Liver (tissue), 9 donors: Measurements from ENCODE around the gene TBC1D14. TPM values are rescaled to one million over a fixed set of nuclear protein-coding genes. Genes with fewer than 3 reads are reported as not detected.
A peak's percentile ranks its signal among the peaks of the same experiment; 100 is the strongest.

Experiments
- DNase-seq: peaks from one replicate; pipeline ENCODE4 v3.0.0-alpha.2; 2017; ENCODE audit warnings: low spot score
- H3K27ac ChIP-seq, 2 donors: one replicate each; pipeline ENCODE4 v1.7.0; 2013; ENCODE audit warnings: inconsistent platforms in 2 of 2, low read length in 2 of 2, control low read depth in 1 of 2, low read depth in 1 of 2, mild to moderate bottlenecking in 1 of 2
- H3K27me3 ChIP-seq, 4 donors: one replicate each; pipeline versions ENCODE4 v1.6.1 to v1.7.0; 2013; ENCODE audit warnings: low read length in 3 of 4, inconsistent platforms in 1 of 4, mild to moderate bottlenecking in 1 of 4, moderate library complexity in 1 of 4; ENCODE audit not compliant: control insufficient read depth in 4 of 4, insufficient read depth in 4 of 4
- H3K36me3 ChIP-seq, 4 donors: one replicate each; pipeline versions ENCODE4 v1.6.1 to v1.7.0; 2013; ENCODE audit warnings: low read length in 3 of 4, mild to moderate bottlenecking in 3 of 4, low read depth in 1 of 4, moderate library complexity in 1 of 4; ENCODE audit not compliant: control insufficient read depth in 4 of 4, insufficient read depth in 3 of 4
- H3K4me1 ChIP-seq, 4 donors: one replicate each; pipeline versions ENCODE4 v1.6.1 to v1.7.0; 2013; ENCODE audit warnings: low read length in 3 of 4, mild to moderate bottlenecking in 3 of 4, moderate library complexity in 1 of 4; ENCODE audit not compliant: control insufficient read depth in 4 of 4, insufficient read depth in 4 of 4
- H3K4me3 ChIP-seq, 3 donors: one replicate each; pipeline versions ENCODE4 v1.6.1 to v1.7.0; 2013; ENCODE audit warnings: low read length in 3 of 3, control low read depth in 1 of 3, low read depth in 1 of 3, mild to moderate bottlenecking in 1 of 3
- H3K9ac ChIP-seq, 2 donors: one replicate each; pipeline ENCODE4 v1.7.0; 2013; ENCODE audit warnings: low read length in 2 of 2, mild to moderate bottlenecking in 2 of 2, moderate library complexity in 2 of 2, control low read depth in 1 of 2, low read depth in 1 of 2
- H3K9me3 ChIP-seq, 4 donors: one replicate each; pipeline versions ENCODE4 v1.6.1 to v1.7.0; 2013; ENCODE audit warnings: low read length in 3 of 4; ENCODE audit not compliant: control insufficient read depth in 4 of 4
- ATF3 ChIP-seq: IDR thresholded peaks from 2 replicates; pipeline ENCODE4 v1.6.1; 2016; ENCODE audit warnings: antibody characterized with exemption
- CTCF ChIP-seq: fragments of 150-350 bp; IDR thresholded peaks from 2 replicates; pipeline ENCODE4 v1.5.1; 2017; ENCODE audit warnings: improper control_type of control experiment, low read depth, low read length; ENCODE audit not compliant: missing input control
- EGR1 ChIP-seq, 2 donors: IDR thresholded peaks; 2 replicates each; pipeline ENCODE4 v1.6.1; 2016 to 2018; ENCODE audit warnings: antibody characterized with exemption in 2 of 2, low read depth in 2 of 2
- FOXA1 ChIP-seq: IDR thresholded peaks from 2 replicates; pipeline ENCODE4 v1.6.1; 2016; ENCODE audit warnings: antibody characterized with exemption
- FOXA2 ChIP-seq: IDR thresholded peaks from 2 replicates; pipeline ENCODE4 v1.6.1; 2016; ENCODE audit warnings: antibody characterized with exemption
- GABPA ChIP-seq, 2 donors: IDR thresholded peaks in 1 of 2; conservative IDR thresholded peaks in 1 of 2; 2 replicates each; pipeline ENCODE4 v1.6.1; 2016; ENCODE audit warnings: antibody characterized with exemption in 2 of 2, mild to moderate bottlenecking in 1 of 2, moderate library complexity in 1 of 2
- HNF4A ChIP-seq, 2 donors: conservative IDR thresholded peaks; 2 replicates each; pipeline ENCODE4 v1.6.1; 2016; ENCODE audit warnings: antibody characterized with exemption in 2 of 2, mild to moderate bottlenecking in 2 of 2
- HNF4G ChIP-seq: IDR thresholded peaks from 2 replicates; pipeline ENCODE4 v1.6.1; 2016; ENCODE audit warnings: antibody characterized with exemption
- JUND ChIP-seq, 2 donors: IDR thresholded peaks; 2 replicates each; pipeline ENCODE4 v1.6.1; 2016; ENCODE audit warnings: antibody characterized with exemption in 2 of 2
- MAX ChIP-seq: IDR thresholded peaks from 2 replicates; pipeline ENCODE4 v1.6.1; 2016; ENCODE audit warnings: antibody characterized with exemption
- NR2F2 ChIP-seq: IDR thresholded peaks from 2 replicates; pipeline ENCODE4 v1.6.1; 2016; ENCODE audit warnings: antibody characterized with exemption
- RAD21 ChIP-seq, 2 donors: IDR thresholded peaks; 2 replicates each; pipeline ENCODE4 v1.6.1; 2016; ENCODE audit warnings: antibody characterized with exemption in 2 of 2, mild to moderate bottlenecking in 2 of 2
- REST ChIP-seq: IDR thresholded peaks from 2 replicates; pipeline ENCODE4 v1.6.1; 2016; ENCODE audit warnings: antibody characterized with exemption, mild to moderate bottlenecking
- RXRA ChIP-seq, 2 donors: IDR thresholded peaks; 2 replicates each; pipeline ENCODE4 v1.6.1; 2017 to 2018; ENCODE audit warnings: antibody characterized with exemption in 2 of 2, mild to moderate bottlenecking in 1 of 2
- SP1 ChIP-seq: IDR thresholded peaks from 2 replicates; pipeline ENCODE4 v1.6.1; 2018; ENCODE audit warnings: antibody characterized with exemption, mild to moderate bottlenecking
- TAF1 ChIP-seq: conservative IDR thresholded peaks from 2 replicates; pipeline ENCODE4 v1.6.1; 2016; ENCODE audit warnings: antibody characterized with exemption, mild to moderate bottlenecking
- YY1 ChIP-seq: IDR thresholded peaks from 2 replicates; pipeline ENCODE4 v1.6.1; 2016; ENCODE audit warnings: antibody characterized with exemption, mild to moderate bottlenecking
- ZBTB33 ChIP-seq: IDR thresholded peaks from 2 replicates; pipeline ENCODE4 v1.6.1; 2016; ENCODE audit warnings: antibody characterized with exemption
- WGBS: extraction: QIAGEN DNeasy Blood & Tissue Kit; methylation state at CpG from one replicate; pipeline ENCODE4 v1.1.7; 2013; 5-methylcytosine and 5-hydroxymethylcytosine counted together
- polyA plus RNA-seq, 2 donors: library from polyadenylated mRNA; stranded (reverse) in 1 of 2; unstranded in 1 of 2; fragments of 200-250 nt in 1 of 2; fragments of >200 nt in 1 of 2; fragmentation: Nextera tagmentation in 1 of 2; extraction: Ambion mirVana in 1 of 2; gene quantifications; one replicate each; pipeline versions ENCODE4 v1.2.1 to v1.2.3, GENCODE V29; 2013 to 2015
- total RNA-seq, 2 donors: library from RNA; depleted of rRNA; stranded (reverse); fragments of >200 nt; gene quantifications; one replicate each; pipeline ENCODE4 v1.2.3, GENCODE V29; 2014
- donor health status: healthy.
- donor health status: healthy.
- donor health status: healthy.
- donor health status: healthy.
- donor health status: healthy.

TBC1D14 gene
- total and polyA plus RNA-seq, 4 donors: 10.0 to 45.2 (median 22.7) TPM

- Histone ChIP-seq H3K27me3 (no peaks in the 10 kb centered on the region), H3K9me3 (no peaks in the 10 kb centered on the region), H3K4me1 (peaks cover 7 to 21% (median 12%) of the 10 kb centered on the region in 4 donors), H3K4me3 (no peak overlapping the region), H3K27ac (peak overlapping the region; percentile 82 to 85), H3K9ac (peak overlapping the region in 1 of 2 donors; percentile 76), H3K36me3 (peaks cover 6 to 24% (median 12%) of the 10 kb centered on the region in 4 donors)
- 37% methylated on average over 20 of the region's 20 CpGs for WGBS
- TF ChIP-seq RAD21 (IDR thresholded peaks at IDR 0.05) (peak; percentile 51 to 64), ZBTB33 (no peak), TAF1 (no peak), HNF4A (conservative IDR thresholded peaks at IDR 0.05) (peak; percentile 39 to 67), REST (peak; percentile 45), CTCF (no peak), EGR1 (IDR thresholded peaks at IDR 0.05; ENCODE audit: low read depth in 2 of 2) (no peak), FOXA2 (no peak), YY1 (peak; percentile 36), RXRA (IDR thresholded peaks at IDR 0.05) (peak in 1 of 2 donors; percentile 73), GABPA (IDR thresholded peaks at IDR 0.05 in 1 of 2, conservative IDR thresholded peaks at IDR 0.05 in 1 of 2) (no peak), NR2F2 (no peak), JUND (IDR thresholded peaks at IDR 0.05) (peak; percentile 37 to 82), FOXA1 (peak; percentile 13), ATF3 (peak; percentile 38), HNF4G (no peak), SP1 (peak; percentile 61), MAX (peak; percentile 19)
- DNase-seq: peak; percentile 43
Measured at GRCh38 chr4:7034262-7035081, 124.8 kb downstream of the TBC1D14 start.
